Effector memory CD8-positive, alpha-beta T cell (primary cell): ENCODE measurements around the gene DMKN.

Experiments used
- ATAC-seq: fragments of 150-1000 bp; cut with Tn5 transposase; replicated peaks from 2 replicates; pipeline ENCODE4 v1.10.0; 2021; ENCODE audit warnings: mild to moderate bottlenecking, moderate library complexity
- DNase-seq, 3 experiments: peaks; one replicate each; pipeline ENCODE4 v3.0.0; 2021
- H3K27ac Mint-ChIP-seq, 2 donors: one replicate each; pipeline ENCODE4 v1.8.0; 2022; ENCODE audit warnings: mild to moderate bottlenecking in 2 of 2, mixed read lengths in 2 of 2, moderate library complexity in 2 of 2
- H3K27me3 Mint-ChIP-seq, 2 donors: one replicate each; pipeline ENCODE4 v1.8.0; 2022; ENCODE audit warnings: mixed read lengths in 2 of 2
- H3K36me3 Mint-ChIP-seq: one replicate; pipeline ENCODE4 v1.8.0; 2022; ENCODE audit warnings: mild to moderate bottlenecking, moderate library complexity, mixed read lengths; ENCODE audit not compliant: insufficient read depth
- H3K4me1 Mint-ChIP-seq, 2 donors: one replicate each; pipeline ENCODE4 v1.8.0; 2022; ENCODE audit warnings: low read depth in 2 of 2, mixed read lengths in 2 of 2
- H3K4me3 Mint-ChIP-seq, 2 donors: one replicate each; pipeline ENCODE4 v1.8.0; 2022; ENCODE audit warnings: mild to moderate bottlenecking in 2 of 2, mixed read lengths in 2 of 2, moderate library complexity in 2 of 2
- H3K9me3 Mint-ChIP-seq, 2 donors: one replicate each; pipeline ENCODE4 v1.8.0; 2022; ENCODE audit warnings: mixed read lengths in 2 of 2

DMKN gene

GRCh38 chr19:35543280-35544109 is 30.0 kb upstream of the DMKN start:
- Mint-ChIP-seq H3K27ac (peak overlapping the region in 1 of 2 donors; percentile 32), H3K4me1 (peaks cover 18 to 25% of the 10 kb centered on the region in 2 donors)

GRCh38 chr19:35542209-35542608 is 28.8 kb upstream of the DMKN start:
- no peak for DNase-seq
- Mint-ChIP-seq H3K4me1 (peaks cover 16 to 22% of the 10 kb centered on the region in 2 donors), H3K4me3 (no peak overlapping the region), H3K36me3 (peaks cover 16% of the 10 kb centered on the region), H3K9me3 (no peaks in the 10 kb centered on the region), H3K27ac (no peak overlapping the region), H3K27me3 (peaks cover 2% of the 10 kb centered on the region in 2 donors)
- ATAC-seq, result no peak

More at GRCh38 chr19:35543280-35544109, 30.0 kb upstream of the DMKN start:
- ATAC-seq (no peak), DNase-seq (no peak)
- Mint-ChIP-seq H3K27me3 (no peaks in the 10 kb centered on the region), H3K4me3 (no peak overlapping the region), H3K36me3 (peaks cover 16% of the 10 kb centered on the region), H3K9me3 (no peaks in the 10 kb centered on the region)

- H3K9me3 Mint-ChIP-seq, result no peaks in the 10 kb centered on the region
- H3K36me3 Mint-ChIP-seq, result peaks cover 4% of the 10 kb centered on the region
- DNase-seq (no peak), ATAC-seq (no peak)
- H3K27ac Mint-ChIP-seq, result peak overlapping the region; percentile 39 to 46
- no peak overlapping the region for H3K4me3 Mint-ChIP-seq
- H3K27me3 Mint-ChIP-seq, result peaks cover 10 to 13% of the 10 kb centered on the region in 2 donors
- peaks cover 7 to 11% of the 10 kb centered on the region in 2 donors for H3K4me1 Mint-ChIP-seq
Measured at GRCh38 chr19:35540356-35540927, 27.0 kb upstream of the DMKN start.

- ATAC-seq, result no peak
- H3K36me3 Mint-ChIP-seq, result peaks cover 4% of the 10 kb centered on the region
- DNase-seq, result no peak
- no peaks in the 10 kb centered on the region for H3K9me3 Mint-ChIP-seq
- peaks cover 5 to 9% of the 10 kb centered on the region in 2 donors for H3K4me1 Mint-ChIP-seq
- no peak overlapping the region for H3K4me3 Mint-ChIP-seq
- peak overlapping the region; percentile 39 to 46 for H3K27ac Mint-ChIP-seq
- H3K27me3 Mint-ChIP-seq, result peaks cover 13 to 16% of the 10 kb centered on the region in 2 donors
Measured at GRCh38 chr19:35539850-35540249, 26.4 kb upstream of the DMKN start.

GRCh38 chr19:35539314-35539713 is 25.9 kb upstream of the DMKN start:
- no peak for DNase-seq
- Mint-ChIP-seq H3K36me3 (peaks cover 2% of the 10 kb centered on the region), H3K27ac (no peak overlapping the region), H3K9me3 (no peaks in the 10 kb centered on the region), H3K27me3 (peaks cover 18 to 19% of the 10 kb centered on the region in 2 donors), H3K4me1 (peaks cover under 1 to 4% of the 10 kb centered on the region in 2 donors), H3K4me3 (no peak overlapping the region)
- no peak for ATAC-seq

GRCh38 chr19:35534803-35535480 is 21.5 kb upstream of the DMKN start:
- no peaks in the 10 kb centered on the region for H3K9me3 Mint-ChIP-seq
- DNase-seq (no peak), ATAC-seq (no peak)
- H3K4me1 Mint-ChIP-seq, result peaks cover 6 to 10% of the 10 kb centered on the region in 2 donors
- H3K27me3 Mint-ChIP-seq, result peaks cover 49 to 62% of the 10 kb centered on the region in 2 donors
- no peaks in the 10 kb centered on the region for H3K36me3 Mint-ChIP-seq
- H3K27ac Mint-ChIP-seq, result no peak overlapping the region
- no peak overlapping the region for H3K4me3 Mint-ChIP-seq

GRCh38 chr19:35533822-35534392 is 20.5 kb upstream of the DMKN start:
- DNase-seq (peak; percentile 29 to 39 (median 35)), ATAC-seq (peak; percentile 87)
- H3K4me1 Mint-ChIP-seq, result peaks cover 6 to 10% of the 10 kb centered on the region in 2 donors
- H3K9me3 Mint-ChIP-seq, result no peaks in the 10 kb centered on the region
- no peaks in the 10 kb centered on the region for H3K36me3 Mint-ChIP-seq
- H3K27ac Mint-ChIP-seq, result no peak overlapping the region
- H3K27me3 Mint-ChIP-seq, result peaks cover 59 to 72% of the 10 kb centered on the region in 2 donors
- peak overlapping the region; percentile 57 to 73 for H3K4me3 Mint-ChIP-seq

GRCh38 chr19:35533201-35533821 is 19.9 kb upstream of the DMKN start, which contains the start of gene GAPDHS:
Gene GAPDHS, plus strand, starts transcription at chr19:35533456. Its CDS starts 72 bp downstream, at chr19:35533528.
- H3K4me3 Mint-ChIP-seq, result peak within 1 kb of the TSS; percentile 57 to 73
- no peaks in the 10 kb centered on the region for H3K9me3 Mint-ChIP-seq
- DNase-seq (no peak), ATAC-seq (no peak)
- peaks cover 9 to 10% of the 10 kb centered on the region in 2 donors for H3K4me1 Mint-ChIP-seq
- H3K27me3 Mint-ChIP-seq, result peaks cover 64 to 78% of the 10 kb centered on the region in 2 donors
- H3K36me3 Mint-ChIP-seq, result no peaks in the 10 kb centered on the region
- no peak within 1 kb of the TSS for H3K27ac Mint-ChIP-seq

- no peak overlapping the region for H3K27ac Mint-ChIP-seq
- H3K9me3 Mint-ChIP-seq, result no peaks in the 10 kb centered on the region
- peaks cover 9 to 10% of the 10 kb centered on the region in 2 donors for H3K4me1 Mint-ChIP-seq
- no peak overlapping the region for H3K4me3 Mint-ChIP-seq
- no peak for DNase-seq
- H3K27me3 Mint-ChIP-seq, result peaks cover 71 to 89% of the 10 kb centered on the region in 2 donors
- ATAC-seq, result no peak
- no peaks in the 10 kb centered on the region for H3K36me3 Mint-ChIP-seq
Measured at GRCh38 chr19:35531291-35531690, 17.8 kb upstream of the DMKN start.

GRCh38 chr19:35529241-35530218 is 16.1 kb upstream of the DMKN start:
- H3K4me3 Mint-ChIP-seq, result no peak overlapping the region
- peaks cover 9 to 10% of the 10 kb centered on the region in 2 donors for H3K4me1 Mint-ChIP-seq
- ATAC-seq (no peak), DNase-seq (no peak)
- no peaks in the 10 kb centered on the region for H3K9me3 Mint-ChIP-seq
- no peak overlapping the region for H3K27ac Mint-ChIP-seq
- peaks cover 64 to 97% of the 10 kb centered on the region in 2 donors for H3K27me3 Mint-ChIP-seq
- no peaks in the 10 kb centered on the region for H3K36me3 Mint-ChIP-seq

- Mint-ChIP-seq H3K9me3 (no peaks in the 10 kb centered on the region), H3K36me3 (no peaks in the 10 kb centered on the region), H3K4me1 (peaks cover 4% of the 10 kb centered on the region in 2 donors), H3K4me3 (no peak within 1 kb of the TSS), H3K27me3 (peaks cover 63 to 97% of the 10 kb centered on the region in 2 donors), H3K27ac (no peak within 1 kb of the TSS)
- DNase-seq (no peak), ATAC-seq (no peak)
Measured at GRCh38 chr19:35528218-35529038, 15.0 kb upstream of the DMKN start, which contains the start of gene SBSN. Gene SBSN, minus strand, starts transcription at chr19:35528311. Its CDS starts 30 bp downstream, at chr19:35528281.
